ENCODE results near the gene OGA.

Gene OGA

DNA sequence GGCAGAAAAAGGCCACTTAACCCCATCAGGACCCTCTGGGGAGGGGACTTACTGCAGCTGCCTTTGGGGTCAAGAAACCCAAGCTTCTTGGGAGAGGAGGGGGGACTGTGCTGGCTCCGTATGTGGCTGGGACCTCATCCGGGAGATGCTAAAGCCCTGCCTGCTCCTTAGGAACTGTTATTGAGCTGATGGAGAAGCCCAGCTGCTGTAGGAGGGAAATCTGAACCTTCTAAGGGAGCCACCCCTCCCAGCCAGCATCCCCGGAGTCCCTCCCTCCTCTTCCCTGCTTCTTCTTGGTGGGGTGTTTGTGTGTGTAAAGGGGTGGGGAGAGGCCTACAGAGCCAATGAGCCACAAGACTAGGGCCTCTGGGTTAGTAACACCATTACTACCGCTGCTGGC lies 17.1 kb upstream of the OGA start:
- no peak for DNase-seq

DNA sequence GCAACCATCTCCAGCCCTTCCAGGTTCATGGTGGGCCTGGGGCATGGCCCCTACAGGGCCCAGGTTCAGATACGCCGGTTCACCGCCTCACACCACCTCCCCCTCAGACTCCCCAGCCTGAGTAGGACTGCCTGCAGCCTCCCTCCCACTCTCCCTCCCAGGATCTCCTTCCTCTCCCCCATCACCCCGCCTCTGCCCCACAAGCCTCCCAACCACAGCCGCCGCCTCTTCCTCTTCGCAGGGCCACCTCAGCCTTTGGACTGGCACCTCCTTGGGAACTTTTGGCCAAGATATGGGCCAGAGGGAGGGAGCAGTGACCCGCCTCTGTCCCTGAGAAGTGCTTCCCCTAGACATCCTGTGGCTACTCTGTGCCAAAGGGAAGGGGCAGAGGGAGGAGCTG lies 16.1 kb upstream of the OGA start:
- peak; percentile 41 for DNase-seq

DNA sequence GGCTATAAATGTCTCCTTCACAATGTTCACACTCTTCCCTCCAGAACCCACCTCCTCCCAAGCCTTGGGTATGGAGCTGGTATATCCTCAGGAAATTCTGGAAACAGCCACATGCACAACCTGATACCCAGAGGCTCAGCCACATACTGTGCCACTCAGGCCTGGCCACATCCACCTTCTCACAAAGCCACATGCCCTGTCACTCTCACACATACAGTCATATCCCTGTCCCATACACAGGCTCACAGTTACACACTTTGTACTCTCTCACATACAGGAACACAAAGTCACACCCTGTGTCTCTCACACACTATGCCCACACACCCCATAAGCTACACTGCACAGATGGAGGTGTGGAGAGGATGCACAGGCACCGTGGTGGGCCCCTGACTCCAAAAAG lies 15.2 kb upstream of the OGA start:
- no peak for DNase-seq

DNA sequence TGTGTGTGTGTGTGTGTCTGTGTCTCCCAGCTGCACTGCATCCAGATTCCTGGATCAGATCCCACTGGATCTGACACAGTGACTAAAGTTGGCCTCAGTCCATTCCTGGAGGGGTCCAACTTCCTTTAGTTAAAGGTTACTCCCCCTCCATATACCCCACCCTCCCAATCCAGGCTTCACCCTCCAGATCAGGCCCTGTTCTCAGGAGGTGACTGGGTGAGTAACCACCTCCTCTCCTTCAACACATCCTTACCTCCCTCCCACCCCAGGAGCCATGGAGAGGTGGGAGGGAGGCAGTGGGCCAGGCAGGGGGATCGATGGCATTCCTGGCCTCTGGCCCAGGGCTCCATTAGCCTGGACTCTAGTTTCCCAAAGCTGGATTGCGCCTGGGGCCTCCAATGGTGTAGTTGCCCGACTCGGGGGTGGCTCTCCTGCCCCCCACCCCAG lies 14.1 kb upstream of the OGA start:
- no peak for DNase-seq

DNA sequence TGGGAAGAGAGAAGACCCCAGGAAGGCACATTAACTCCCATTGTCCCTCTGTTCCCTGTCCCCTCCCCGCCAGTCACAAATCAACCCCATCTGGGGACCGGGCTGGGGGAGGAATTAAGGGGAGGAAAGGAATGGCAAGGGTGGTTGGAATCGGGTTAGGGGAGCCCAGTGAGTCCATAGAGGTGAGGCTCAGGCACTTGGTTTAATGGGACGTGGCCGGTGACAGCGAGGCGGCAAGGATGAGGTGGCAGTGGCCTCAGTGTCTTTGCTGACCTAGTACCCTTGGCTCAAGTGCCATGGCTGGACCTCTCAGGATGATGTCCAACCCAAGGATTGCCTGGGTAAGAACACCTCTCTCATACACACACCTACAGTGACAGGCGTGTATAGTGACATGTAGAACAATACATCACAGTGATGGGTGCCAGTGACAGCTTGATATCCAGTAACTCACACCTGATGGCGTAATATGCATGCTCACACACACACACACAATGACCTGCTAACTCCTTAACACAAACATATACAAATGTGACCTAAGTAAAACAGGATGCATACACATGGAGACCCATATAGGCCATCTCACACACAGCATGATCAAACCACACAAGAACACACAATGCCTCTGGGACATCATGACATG lies 13.0 kb upstream of the OGA start:
- DNase-seq = no peak

DNA sequence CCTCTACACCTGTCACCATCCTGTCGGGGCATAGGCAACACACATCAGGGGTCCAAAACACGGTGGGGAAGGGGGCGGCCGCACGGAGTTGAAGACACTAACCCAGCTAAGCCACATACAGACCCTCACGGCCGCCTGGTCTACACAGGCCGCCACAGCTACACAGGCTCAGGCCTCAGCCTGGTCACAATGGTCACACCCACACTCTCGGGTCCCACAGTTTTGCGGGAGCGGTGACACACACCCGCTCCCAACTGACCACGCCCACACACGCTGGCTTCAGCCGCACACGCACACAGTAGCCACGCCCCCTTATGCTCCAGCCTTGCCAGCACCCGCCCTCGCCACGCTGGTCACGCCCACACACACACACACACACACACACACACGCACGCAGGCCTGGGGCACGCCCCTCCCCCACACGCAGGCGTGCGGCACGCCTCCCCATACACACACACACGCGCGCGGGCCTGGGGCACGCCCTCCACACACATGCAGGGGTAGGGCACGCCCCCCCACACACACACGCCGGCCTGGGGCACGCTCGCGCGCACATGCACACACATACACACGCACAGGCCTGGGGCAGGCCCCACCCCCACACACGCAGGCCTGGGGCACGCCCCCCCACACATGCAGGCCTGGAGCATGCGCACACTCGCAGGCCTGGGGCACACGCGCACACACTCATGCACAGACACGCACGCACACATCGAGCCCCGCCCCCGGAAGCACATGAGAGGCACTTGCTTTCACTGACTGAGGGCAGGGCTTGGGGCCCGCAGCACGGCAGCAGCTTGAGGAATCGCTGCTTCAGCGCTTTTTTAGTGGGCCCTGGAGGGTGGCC lies 12.3 kb upstream of the OGA start:
- DNase-seq = peak; percentile 96

DNA sequence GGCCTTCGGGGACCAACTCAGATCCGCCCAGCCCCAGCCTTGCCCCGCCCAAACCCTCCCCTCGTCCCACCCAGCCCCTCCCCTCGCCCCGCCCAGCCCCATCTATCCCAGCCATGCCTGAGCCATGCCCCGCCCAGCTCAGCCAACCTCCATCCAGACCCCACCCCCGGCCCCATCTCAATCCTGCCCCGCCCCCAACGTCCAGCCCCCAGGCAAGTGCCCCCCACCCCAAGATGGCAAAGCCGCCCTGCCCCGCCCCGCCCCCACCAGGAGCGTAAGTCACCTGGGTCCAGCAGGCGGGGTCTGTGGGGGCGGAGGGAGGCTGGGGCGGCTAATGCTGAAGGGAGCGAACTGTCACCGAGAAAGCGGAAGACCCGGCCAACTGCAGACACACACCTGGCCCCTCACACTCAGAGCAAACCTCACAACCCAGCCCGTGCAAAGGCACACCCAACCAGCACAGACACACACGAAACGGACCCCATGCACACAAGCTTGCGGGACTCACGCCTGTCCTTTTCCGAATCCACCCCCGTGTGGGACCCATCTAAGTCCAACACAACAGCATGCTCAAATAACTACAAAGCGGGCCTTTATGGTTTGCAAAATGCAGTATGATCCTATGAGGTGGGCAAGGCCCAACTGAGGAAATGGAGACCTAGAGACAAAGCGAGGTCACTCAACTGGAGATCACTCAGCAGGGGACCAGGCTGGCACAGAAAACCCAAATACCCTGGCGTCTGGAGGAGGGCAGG lies 11.5 kb upstream of the OGA start:
- peak; percentile 88 for DNase-seq

DNA sequence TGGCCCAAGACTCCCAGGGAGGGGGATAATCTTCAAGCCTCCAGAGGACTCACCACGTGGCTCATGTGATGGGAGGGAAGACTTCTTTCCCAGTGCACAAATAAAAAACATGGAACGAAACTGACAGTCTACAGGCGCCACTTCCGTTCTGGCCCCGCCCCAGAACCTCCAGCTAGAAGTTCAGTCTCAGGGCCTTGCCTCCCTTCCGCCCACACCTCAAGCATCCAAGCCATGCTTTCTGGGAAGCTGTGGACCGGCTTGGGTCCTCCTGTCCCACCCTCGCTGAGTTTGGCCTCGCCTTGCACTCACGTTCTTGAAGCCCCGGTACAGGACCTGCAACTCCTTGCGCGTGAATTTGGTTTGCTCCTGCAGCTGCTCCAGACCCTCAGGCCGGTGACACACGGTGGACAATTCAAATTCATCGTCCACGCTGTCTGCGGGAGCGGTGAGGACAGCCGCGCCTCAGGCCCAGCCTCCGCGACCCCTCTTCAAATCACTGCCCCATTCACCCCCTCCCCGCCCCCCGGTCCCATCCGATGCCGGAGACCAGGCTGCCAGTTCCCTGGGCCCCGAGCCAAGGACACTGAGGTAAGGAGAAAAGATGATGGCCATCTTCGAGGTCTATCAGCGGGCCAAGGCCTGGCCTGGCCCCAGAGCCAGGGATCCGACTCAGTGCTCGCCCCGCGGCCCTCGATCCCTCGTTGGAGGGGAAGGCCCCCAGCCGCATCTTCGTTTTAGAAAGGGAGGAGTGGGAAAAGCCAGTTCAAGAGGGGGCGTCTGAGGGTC lies 10.7 kb upstream of the OGA start:
- DNase-seq = no peak

DNA sequence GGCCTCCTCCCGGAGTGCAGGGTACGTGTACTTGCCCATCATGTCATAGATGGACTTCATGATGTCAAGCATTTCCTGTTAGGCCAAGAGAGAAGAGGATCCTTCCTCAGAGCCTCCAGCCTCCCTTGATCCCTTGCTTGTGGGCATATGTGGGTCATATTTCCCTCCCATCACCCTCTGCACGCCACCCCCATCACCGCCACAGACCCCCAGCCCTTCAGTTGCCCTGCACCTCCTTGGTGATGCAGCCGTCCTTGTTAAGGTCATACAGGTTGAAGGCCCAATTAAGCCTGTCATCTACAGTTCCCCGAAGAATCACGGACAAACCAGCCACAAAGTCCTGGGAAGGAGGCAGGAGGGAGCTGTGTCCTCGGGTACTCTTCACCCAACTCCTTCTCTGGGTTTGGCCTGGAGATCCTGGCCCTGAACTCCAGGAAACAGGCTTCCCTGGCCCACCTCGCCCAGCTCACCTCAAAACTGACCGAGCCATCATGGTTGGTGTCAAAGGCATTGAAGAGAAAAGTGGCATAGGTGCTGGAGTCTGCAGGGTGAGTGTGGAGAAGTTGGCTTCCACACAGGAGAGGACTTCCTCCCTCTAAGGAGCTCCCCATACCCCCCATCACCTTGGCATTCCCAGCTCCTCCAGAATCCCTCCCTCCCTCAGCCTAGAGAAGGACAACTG lies 9.8 kb upstream of the OGA start:
- DNase-seq = no peak

DNA sequence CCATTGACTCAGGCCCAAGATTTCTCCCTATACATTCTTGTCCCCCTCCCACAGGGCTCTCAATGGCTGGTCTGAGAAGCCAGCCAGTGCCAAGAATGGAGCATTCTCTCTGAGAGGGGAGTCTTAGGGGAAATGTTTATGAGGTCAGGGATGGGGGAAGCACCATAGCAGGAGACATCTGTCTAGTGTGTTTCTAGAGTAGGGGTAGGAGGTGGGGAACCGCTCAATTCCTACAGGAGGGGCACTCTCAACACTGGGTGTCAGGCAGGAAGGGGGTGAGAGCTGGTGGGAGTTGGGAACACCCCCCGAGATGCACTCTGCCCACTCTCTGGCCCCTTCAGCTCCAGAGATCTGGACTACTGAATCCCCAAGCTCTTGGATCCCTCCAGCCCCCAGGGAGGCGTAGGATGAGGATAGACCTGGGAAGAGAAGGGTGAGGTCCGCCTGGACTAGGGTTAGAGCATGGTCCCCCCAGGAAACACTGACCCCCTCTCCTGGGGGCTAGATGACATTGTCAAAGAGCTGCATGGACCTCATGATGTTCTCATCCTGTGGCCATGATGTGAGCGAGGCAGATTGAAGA lies 8.7 kb upstream of the OGA start:
- DNase-seq = no peak

DNA sequence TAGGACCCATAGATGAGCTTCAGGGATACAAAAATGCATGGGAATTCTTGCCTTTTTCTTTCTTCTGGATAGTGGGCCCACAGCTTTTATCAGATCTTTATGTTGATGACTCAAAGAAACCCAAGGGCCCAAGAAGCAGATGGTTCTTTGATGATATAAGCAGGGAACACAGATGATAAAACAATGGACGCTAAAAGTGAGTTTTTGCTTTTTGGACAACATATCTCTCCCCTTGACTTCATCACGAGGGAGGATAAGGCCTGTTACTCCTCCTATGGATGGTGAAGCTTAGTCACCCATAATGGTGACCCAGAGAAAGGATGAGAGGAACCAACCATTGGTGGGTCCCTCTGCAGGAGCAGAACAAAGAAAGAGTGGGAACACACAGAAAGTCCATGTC lies 6.5 kb upstream of the OGA start:
- DNase-seq = no peak

DNA sequence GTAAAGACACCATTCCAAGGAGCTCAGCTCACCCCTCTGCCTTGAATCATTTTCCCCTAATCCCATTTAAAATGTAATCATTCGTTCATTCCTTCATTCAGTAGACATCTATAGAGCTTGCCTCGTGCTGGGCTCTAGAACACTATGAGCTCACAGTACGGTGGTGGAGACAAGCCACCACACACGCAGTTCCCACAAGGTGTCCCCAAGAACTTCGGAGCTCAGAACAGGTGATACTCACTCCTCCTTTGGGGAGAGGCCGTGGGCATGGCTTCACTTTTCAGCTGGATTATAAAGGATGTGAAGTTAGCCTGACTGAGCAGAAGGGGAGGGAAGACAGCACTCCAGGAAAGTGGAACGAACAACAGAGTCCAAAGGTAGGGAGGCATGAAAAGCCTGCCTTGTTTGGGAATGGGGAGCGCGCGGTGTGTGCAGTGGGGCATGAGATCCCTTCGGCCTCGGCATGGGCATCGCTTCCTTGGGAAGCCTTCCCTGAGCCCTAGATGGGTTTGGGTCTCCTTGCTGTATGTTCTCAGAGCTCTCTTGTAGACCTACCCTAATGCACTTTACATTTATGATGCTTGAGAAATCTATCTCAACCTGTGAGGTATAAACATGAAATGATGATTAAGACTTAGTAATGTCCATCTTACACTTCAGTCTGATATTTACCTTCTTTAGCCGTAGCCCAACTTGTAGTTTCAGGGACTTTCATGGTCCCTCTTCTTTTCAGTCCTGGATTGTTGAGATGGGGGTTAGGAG lies 809 bp upstream of the OGA start:
- no peak for DNase-seq

DNA sequence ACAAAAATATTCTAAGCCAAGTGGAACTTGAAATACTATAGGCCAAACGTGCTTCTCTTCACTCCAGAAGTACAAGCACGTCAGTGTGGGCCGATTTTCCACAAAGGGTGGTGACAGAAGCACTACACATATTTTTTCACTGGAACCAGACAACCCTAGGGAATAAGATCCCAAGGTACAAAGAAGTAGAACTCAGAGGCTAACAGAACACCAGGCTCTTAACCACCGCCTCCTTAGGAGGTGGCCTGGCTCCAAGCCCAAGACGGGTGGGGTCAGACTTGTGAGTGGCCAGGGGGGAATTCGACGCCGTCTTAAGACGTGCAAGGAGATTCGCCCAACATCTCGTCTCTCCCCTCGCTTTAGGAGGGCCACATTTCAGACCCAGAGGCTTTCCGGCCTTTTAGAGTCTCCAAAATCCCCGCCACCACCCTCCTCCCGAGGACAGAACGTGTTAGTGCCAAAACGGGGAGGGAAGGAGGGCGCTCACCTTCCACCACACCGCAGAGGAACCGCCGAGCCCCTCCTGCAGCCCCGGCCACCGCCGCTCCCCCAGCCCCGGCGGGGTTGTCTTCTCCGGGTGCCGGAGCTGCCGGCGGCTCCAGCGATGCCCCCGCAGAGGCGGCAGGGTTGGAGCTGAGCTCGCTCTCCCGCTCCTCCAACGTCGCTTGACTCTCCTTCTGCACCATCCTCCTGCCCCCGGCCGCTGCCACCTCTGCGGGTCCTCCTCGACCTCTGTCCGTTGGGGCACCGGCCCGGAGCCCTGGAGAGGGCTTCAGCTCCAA lies 716 bp downstream of the OGA start:
- no peak for DNase-seq

DNA sequence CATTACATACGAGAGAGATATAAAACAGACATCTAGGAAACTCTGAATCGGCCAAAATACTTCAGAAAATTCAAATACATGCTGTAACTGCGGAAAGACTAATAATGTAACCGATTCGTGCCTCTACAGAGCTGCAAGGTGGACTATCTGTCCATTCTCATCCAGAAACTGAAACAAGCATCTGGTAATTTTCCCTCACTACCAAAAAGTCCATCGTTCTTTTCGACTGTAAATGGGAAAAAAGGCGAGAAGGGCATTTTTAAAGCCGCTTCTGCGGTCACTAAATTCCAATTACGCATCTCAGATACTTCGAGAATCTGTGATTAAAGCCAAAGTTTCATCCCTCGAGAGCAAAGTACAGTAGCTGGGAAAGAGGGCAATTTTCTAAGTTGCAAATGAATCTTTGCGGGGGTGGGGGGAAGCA lies 1.3 kb downstream of the OGA start:
- DNase-seq = no peak

DNA sequence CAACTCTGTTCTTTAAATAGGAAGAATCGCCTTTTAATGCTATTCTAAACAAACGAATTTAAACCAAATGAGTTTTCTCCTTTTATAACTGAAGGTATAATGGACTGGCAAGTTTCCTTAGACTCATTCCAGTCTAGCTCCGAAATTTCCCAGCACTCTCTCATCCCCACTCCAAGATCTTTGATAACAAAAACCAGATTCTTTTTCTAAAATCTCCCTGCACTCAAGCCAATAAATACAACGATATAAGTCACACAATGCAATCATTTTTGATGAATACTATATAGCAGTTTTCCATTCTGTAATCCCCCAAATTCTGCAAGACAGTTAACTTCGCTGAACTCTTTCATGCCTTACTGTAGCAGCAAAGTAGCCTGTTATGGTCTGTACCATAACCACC lies 1.9 kb downstream of the OGA start:
- DNase-seq = no peak

DNA sequence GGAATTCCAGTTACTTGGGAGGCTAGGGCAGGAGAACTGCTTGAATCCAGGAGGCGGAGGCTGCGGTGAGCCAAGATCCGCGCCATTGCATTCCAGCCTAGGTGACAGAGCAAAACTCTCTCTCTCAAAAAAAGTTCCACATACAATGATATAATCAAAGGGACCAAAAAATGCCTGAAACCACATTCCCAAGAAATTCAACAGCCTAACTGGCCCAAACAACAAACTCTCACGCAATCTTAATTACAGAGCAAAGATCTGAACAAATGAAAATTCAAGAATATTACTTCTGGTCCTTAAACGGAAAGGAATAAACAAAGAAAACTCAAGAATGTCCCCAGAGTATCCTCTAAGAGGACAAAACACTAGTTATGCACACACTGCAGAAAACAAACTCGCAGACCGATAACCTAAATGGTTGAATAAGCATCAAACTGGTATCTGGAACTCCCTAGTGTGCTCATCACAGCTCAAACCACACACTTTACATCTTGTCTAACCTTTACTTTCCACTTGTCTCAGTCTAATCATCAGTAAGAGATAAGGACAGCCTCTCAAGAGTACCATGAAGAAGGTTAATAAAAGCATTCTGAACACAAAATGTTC lies 3.7 kb downstream of the OGA start:
- DNase-seq = no peak

DNA sequence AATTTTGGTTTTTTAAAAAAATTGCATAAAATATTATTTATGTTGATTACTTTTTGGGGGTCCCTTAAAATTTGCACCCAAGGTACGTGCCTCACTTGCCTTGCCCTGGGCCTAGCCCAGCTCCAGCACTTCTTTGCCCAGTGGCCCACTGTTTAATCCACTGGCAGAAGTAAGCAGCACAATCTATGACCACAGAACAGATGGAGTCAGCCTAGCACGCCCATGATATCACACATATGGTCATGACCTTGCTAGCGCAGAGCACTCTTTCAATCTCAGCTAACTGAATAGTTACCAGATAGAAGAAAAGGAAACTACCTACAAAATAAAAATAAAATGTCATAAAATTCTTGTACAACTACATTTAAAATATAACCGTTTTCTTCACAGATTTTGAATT lies 5.6 kb downstream of the OGA start:
- DNase-seq = no peak

DNA sequence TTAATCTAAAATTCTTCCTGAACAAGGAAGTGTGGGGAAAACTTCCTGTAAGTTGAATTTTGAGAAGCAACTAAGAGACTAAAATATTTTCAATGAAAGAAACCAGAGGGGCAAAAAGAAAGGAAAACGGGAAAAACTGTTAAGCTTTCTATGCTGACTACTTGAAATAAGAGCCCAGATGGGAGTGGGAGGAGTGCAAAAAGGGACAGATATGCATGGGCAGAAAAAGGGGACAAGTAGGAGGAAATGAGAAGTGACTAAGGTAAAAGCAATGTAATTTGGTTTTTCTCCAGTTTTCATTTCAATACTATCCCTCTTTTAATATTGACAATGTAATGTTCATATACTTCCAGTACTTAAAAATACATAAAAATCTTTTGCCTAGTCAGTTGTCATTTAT lies 11.1 kb downstream of the OGA start:
- DNase-seq = no peak

DNA sequence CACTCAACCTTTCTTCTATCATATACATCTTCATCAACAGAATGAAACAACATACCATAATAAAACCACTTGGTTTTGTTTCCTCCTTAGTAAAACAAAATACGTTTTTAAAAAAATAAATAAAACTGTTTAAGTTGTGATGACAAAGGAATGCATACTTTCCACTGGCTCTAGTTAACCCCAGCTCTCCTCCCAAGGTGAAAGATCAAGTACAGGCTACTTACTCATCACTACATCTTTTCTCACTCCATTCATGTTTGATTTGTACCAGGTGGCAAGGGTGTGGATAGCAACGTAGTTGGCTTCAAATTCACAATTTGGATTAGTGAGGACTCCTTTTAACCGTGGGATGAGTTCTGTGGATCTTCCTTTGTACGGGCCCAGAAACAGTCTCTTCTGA lies 14.7 kb downstream of the OGA start:
- no peak for DNase-seq

All from CD4-positive, alpha-beta T cell treated with Interleukin-15 for 1 hour (primary cell).